ENCODE results near the gene OTOF. TPM values are rescaled to one million over a fixed set of nuclear protein-coding genes. Genes with fewer than 3 reads are reported as not detected.

Gene OTOF
- total RNA-seq, result not detected
- long read RNA-seq, result 0 reads

- H3K9me3 ChIP-seq (replicated peaks), result no peaks in the 10 kb centered on the region
- no peak within 1 kb of the TSS for H3K4me3 ChIP-seq
- no peaks in the 10 kb centered on the region for H3K27me3 ChIP-seq (ENCODE audit: low read depth)
- TF ChIP-seq, protein P1, sequence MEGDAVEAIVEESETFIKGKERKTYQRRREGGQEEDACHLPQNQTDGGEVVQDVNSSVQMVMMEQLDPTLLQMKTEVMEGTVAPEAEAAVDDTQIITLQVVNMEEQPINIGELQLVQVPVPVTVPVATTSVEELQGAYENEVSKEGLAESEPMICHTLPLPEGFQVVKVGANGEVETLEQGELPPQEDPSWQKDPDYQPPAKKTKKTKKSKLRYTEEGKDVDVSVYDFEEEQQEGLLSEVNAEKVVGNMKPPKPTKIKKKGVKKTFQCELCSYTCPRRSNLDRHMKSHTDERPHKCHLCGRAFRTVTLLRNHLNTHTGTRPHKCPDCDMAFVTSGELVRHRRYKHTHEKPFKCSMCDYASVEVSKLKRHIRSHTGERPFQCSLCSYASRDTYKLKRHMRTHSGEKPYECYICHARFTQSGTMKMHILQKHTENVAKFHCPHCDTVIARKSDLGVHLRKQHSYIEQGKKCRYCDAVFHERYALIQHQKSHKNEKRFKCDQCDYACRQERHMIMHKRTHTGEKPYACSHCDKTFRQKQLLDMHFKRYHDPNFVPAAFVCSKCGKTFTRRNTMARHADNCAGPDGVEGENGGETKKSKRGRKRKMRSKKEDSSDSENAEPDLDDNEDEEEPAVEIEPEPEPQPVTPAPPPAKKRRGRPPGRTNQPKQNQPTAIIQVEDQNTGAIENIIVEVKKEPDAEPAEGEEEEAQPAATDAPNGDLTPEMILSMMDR (IDR thresholded peaks at IDR 0.05; ENCODE audit: borderline replicate concordance), result no peak
- H3K27ac ChIP-seq (replicated peaks), result no peak within 1 kb of the TSS
- H3K36me3 ChIP-seq, result no peaks in the 10 kb centered on the region
- peak; percentile 57 for DNase-seq
- H3K4me1 ChIP-seq, result peaks cover 14% of the 10 kb centered on the region
- intact Hi-C loops (cut with micrococcal nuclease), result no loop called here
Measured at GRCh38 chr2:26477911-26478253, at the start of gene OTOF. TSS of gene OTOF (minus strand) at chr2:26478124.

DNA sequence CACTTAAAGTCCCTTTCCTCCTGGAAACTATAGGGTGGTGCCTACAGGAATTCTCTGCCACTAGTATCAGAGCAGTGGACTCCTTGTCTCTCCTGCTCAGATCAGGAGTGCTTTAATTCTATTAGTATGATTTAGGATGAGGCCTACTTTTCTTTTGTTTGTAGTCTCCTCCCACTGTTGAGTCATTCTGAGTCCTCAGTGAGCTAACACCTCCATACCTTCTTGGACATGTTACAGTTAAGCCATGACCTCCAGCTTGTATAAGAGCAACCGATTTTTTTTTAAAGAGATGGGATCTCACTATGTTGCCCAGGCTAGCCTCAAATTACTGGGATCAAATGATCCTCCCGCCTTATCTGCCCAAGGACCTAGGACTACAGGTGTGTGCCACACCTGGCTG is 48.7 kb upstream of the OTOF start:
- Histone ChIP-seq H3K27me3 (ENCODE audit: low read depth) (peaks cover 67% of the 10 kb centered on the region), H3K4me1 (no peaks in the 10 kb centered on the region), H3K9me3 (replicated peaks) (no peaks in the 10 kb centered on the region), H3K27ac (replicated peaks) (no peak overlapping the region), H3K4me3 (no peak overlapping the region), H3K36me3 (no peaks in the 10 kb centered on the region)
- intact Hi-C loops (cut with micrococcal nuclease), result no loop called here
- DNase-seq, result no peak
- TF ChIP-seq, protein P1 (IDR thresholded peaks at IDR 0.05; ENCODE audit: borderline replicate concordance), result no peak

- H3K4me3 ChIP-seq, result no peak overlapping the region
- TF ChIP-seq, protein P1 (IDR thresholded peaks at IDR 0.05; ENCODE audit: borderline replicate concordance), result no peak
- H3K4me1 ChIP-seq, result no peaks in the 10 kb centered on the region
- no peak overlapping the region for H3K27ac ChIP-seq (replicated peaks)
- no peaks in the 10 kb centered on the region for H3K36me3 ChIP-seq
- H3K9me3 ChIP-seq (replicated peaks), result no peaks in the 10 kb centered on the region
- peaks cover 69% of the 10 kb centered on the region for H3K27me3 ChIP-seq (ENCODE audit: low read depth)
- intact Hi-C loops (cut with micrococcal nuclease), result no loop called here
- no peak for DNase-seq
Measured at GRCh38 chr2:26526105-26526504, 48.2 kb upstream of the OTOF start.

DNA sequence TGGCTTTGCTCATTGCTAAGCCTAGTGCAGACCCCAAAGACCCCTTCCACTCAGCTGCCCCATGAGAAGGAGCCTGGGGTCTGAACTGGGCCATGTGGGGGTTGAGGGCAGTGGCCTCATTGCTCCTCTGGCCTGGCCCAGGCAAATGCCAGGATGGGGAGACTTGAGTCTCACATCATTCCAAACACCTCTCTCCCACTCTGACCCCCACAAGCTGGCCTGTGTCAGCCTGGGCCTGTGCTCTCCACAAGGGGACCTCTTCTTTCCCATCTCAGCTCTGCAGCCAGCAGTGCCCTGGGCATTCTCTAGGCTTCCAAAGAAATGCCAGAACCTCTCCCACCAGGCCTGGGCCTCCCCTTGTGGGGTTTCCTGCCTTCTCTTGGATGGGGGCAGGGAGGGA is 45.8 kb upstream of the OTOF start:
- no peak for DNase-seq
- intact Hi-C loops (cut with micrococcal nuclease), result no loop called here
- H3K27me3 ChIP-seq (ENCODE audit: low read depth), result peaks cover 69% of the 10 kb centered on the region

GRCh38 chr2:26522751-26523171 is 44.8 kb upstream of the OTOF start:
- no peak for DNase-seq
- TF ChIP-seq, protein P1 (IDR thresholded peaks at IDR 0.05; ENCODE audit: borderline replicate concordance), result no peak
- Histone ChIP-seq H3K4me1 (no peaks in the 10 kb centered on the region), H3K27me3 (ENCODE audit: low read depth) (peaks cover 68% of the 10 kb centered on the region), H3K36me3 (no peaks in the 10 kb centered on the region), H3K4me3 (no peak overlapping the region), H3K9me3 (replicated peaks) (no peaks in the 10 kb centered on the region), H3K27ac (replicated peaks) (no peak overlapping the region)
- intact Hi-C loops (cut with micrococcal nuclease), result no loop called here

More for the DNA sequence above, 45.8 kb upstream of the OTOF start:
- Histone ChIP-seq H3K27ac (replicated peaks) (no peak overlapping the region), H3K4me3 (no peak overlapping the region), H3K9me3 (replicated peaks) (no peaks in the 10 kb centered on the region), H3K36me3 (no peaks in the 10 kb centered on the region), H3K4me1 (no peaks in the 10 kb centered on the region)
- TF ChIP-seq, protein P1 (IDR thresholded peaks at IDR 0.05; ENCODE audit: borderline replicate concordance), result no peak

GRCh38 chr2:26522325-26522724 is 44.4 kb upstream of the OTOF start:
- H3K4me1 ChIP-seq, result no peaks in the 10 kb centered on the region
- intact Hi-C loops (cut with micrococcal nuclease), result no loop called here
- peaks cover 65% of the 10 kb centered on the region for H3K27me3 ChIP-seq (ENCODE audit: low read depth)
- DNase-seq, result no peak
- H3K9me3 ChIP-seq (replicated peaks), result no peaks in the 10 kb centered on the region
- TF ChIP-seq, protein P1 (IDR thresholded peaks at IDR 0.05; ENCODE audit: borderline replicate concordance), result no peak
- H3K27ac ChIP-seq (replicated peaks), result no peak overlapping the region
- no peak overlapping the region for H3K4me3 ChIP-seq
- H3K36me3 ChIP-seq, result no peaks in the 10 kb centered on the region

Data from left ventricle myocardium inferior (tissue), 1 donor.